Epithelial cell of esophagus (primary cell): ENCODE measurements around the gene ASTN2.

Source experiments
- DNase-seq: peaks from one replicate; pipeline ENCODE4 v3.0.0; 2010; ENCODE audit warnings: low read depth
- H3K4me3 ChIP-seq: 2 replicates; pipeline ENCODE4 v1.5.1; 2011; ENCODE audit warnings: mild to moderate bottlenecking, low read length, control low read depth
- TF ChIP-seq, protein P1 (sequence below): IDR thresholded peaks from 2 replicates; pipeline ENCODE4 v1.5.1; 2011; ENCODE audit warnings: low read depth, mild to moderate bottlenecking, low read length, control low read depth, inconsistent platforms; ENCODE audit not compliant: insufficient read depth; ENCODE audit errors: missing control alignments

ASTN2 gene

DNA sequence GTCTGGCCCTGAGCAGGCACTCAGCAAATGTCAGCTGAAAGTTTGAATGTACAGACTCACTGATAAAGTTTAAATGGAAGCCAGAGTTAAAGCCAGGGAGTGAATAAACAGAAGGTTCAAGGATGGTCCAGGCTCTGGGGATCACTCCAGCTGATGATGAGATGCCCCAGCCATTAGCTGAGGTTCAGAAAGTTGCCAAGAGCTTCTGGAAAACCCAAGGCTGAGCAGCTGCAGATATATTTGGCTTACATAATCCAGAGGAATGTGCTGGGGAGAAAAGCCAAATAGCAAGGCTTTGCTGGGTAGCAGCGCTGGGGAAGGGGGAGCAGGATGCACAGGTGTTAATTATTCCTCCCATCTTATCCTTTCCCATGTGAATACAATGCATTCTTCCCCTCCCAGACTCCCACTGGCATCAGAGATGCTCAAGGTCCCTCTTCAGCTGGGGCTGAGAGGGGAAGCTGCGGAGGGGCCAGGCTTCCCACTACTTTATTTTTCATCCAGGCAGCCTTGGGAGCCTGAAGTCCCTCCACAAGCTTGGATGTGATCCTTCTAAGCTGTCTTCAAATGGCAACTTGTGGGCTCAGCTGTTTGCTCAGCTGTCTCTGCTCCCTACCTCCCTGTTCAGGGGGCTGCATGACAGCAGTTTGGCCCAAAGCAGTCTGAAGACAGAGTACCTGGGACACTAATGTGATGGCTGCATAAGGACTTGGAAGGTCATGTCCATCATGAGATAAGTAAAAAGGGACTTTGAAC, 386.6 kb downstream of the ASTN2 start:
- TF ChIP-seq, protein P1, sequence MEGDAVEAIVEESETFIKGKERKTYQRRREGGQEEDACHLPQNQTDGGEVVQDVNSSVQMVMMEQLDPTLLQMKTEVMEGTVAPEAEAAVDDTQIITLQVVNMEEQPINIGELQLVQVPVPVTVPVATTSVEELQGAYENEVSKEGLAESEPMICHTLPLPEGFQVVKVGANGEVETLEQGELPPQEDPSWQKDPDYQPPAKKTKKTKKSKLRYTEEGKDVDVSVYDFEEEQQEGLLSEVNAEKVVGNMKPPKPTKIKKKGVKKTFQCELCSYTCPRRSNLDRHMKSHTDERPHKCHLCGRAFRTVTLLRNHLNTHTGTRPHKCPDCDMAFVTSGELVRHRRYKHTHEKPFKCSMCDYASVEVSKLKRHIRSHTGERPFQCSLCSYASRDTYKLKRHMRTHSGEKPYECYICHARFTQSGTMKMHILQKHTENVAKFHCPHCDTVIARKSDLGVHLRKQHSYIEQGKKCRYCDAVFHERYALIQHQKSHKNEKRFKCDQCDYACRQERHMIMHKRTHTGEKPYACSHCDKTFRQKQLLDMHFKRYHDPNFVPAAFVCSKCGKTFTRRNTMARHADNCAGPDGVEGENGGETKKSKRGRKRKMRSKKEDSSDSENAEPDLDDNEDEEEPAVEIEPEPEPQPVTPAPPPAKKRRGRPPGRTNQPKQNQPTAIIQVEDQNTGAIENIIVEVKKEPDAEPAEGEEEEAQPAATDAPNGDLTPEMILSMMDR, result no peak
- H3K4me3 ChIP-seq, result no peak overlapping the region

DNA sequence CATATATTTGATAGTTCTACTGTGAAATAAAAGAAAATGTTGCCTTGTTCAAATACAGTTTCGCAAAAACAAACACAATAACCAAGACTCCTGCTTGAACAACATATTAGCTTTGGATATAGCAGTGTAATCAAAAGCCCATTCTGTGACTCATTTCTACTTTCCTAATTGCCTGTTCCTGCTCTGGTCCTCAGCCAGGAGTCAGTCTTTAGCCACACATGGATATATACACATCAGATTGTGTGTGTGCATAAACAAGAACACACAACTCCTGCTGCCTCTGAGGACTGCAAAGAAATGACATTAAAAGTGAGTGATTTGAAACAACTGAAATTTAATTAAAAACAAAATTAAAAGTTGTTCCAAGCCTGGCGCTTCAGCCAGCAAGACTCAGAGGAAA, 393.0 kb downstream of the ASTN2 start:
- no peak overlapping the region for H3K4me3 ChIP-seq
- peak; percentile 17 for DNase-seq
- TF ChIP-seq, protein P1, result no peak

More for the DNA sequence above, 386.6 kb downstream of the ASTN2 start:
- DNase-seq, result no peak

DNA sequence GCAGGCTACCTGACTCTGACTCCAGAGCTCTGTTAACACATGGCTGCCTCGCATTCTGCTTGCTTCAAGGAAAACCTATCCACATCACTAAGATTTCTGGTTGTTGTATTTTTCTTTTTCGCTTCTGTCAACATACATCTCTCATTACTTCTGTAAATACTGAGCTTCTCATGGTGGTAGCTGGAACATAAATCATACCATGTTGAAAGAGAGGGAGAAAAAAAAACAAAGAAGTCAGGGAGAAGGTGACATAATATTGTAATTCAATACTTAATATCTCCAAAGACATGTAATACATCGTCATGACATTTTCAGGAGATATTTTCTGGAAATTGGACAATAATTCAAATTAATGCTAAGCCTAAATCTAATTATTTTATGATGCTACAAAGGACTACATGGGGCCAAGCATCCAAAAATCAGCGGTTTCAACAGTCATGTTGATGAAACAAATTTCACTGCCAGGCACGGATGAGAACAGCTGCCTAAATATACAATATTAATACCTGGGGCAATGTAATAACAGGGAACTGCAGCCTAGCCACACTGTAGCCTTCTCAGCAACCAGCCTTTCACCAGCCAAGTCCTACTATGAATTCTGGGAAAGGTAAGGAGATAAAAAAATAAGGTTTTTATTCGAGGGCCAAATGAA, 395.8 kb downstream of the ASTN2 start:
- no peak overlapping the region for H3K4me3 ChIP-seq
- TF ChIP-seq, protein P1, result no peak

DNA sequence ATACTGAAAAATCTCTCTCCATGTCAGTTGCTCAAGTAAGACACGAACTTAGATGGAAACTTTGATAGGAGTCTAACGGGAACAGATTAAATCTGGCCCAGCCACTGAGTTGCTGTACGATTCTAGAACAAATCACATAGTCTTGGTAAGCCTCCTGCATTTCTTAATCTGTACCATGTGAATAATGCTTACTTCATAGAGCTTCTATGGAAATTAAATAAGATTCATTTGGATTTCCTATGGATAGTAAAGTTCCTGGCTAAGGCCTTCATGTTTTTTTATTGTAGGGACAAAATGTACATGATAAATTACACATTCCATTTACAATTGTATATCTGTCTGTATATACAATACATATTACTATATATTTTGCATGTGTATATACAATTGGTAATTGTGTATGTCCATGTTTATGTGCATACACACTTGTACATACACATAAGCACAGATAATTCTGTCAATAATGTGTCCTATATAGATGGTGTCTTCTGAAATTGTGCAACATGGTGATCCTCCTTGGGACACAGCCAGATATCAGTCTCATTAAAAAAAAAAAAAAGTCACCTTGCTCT, 397.4 kb downstream of the ASTN2 start:
- TF ChIP-seq, protein P1, result no peak
- DNase-seq, result no peak
- H3K4me3 ChIP-seq, result no peak overlapping the region

More for the DNA sequence above, 395.8 kb downstream of the ASTN2 start:
- no peak for DNase-seq

DNA sequence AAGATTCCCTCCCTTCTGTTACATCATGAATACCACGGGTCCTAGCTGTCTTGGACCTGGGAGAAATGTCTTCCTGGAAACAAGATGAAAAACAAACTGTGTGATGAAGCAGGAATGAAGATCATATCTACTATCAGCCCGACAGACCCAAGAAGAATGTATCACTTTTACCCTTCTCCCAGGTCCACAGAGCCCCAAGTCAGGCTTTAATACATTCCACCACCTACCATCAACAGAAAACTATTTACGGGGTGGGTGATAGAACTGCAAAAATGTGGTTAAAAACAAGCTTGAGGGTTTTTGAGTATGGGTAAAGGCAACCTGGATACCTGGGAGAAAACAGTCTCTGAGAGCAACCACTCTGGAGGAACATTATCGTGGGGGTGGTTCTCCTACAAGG, 400.8 kb downstream of the ASTN2 start:
- DNase-seq, result no peak
- TF ChIP-seq, protein P1, result no peak

DNA sequence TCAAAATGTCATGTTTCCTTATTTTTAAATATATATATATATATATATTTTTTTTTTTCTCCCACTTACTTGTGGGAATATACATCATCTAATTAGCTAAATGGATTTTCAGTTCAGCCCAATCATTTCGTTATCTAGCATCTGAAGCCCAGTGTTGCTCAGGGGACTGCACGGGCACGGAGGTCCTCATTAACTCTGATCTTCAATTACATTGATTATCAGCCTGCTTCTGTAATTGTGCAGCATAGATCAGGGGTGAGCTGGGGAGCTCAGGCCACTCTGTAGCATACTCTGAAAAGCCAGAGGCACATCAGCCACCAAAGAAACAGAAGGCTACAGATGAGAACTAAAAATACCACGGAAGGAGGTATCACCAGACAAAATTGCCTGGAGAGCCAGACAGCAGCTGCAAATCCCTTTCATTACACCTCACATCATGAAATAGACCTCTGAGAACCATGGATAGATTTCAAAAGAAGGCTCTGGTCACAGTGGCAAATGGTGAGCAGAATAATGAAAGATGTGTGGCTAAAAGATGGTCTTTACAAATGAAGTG, 401.3 kb downstream of the ASTN2 start:
- H3K4me3 ChIP-seq, result no peak overlapping the region
- TF ChIP-seq, protein P1, result no peak
- no peak for DNase-seq

More for the DNA sequence above, 400.8 kb downstream of the ASTN2 start:
- no peak overlapping the region for H3K4me3 ChIP-seq
